Hippocampal formation (tissue), 2 donors: ENCODE measurements around the gene GAB2.

Experiments
- DNase-seq, 2 donors: peaks; one replicate each; lab custom pipeline; 2025; lab: John Stamatoyannopoulos, UW

Gene GAB2

DNA sequence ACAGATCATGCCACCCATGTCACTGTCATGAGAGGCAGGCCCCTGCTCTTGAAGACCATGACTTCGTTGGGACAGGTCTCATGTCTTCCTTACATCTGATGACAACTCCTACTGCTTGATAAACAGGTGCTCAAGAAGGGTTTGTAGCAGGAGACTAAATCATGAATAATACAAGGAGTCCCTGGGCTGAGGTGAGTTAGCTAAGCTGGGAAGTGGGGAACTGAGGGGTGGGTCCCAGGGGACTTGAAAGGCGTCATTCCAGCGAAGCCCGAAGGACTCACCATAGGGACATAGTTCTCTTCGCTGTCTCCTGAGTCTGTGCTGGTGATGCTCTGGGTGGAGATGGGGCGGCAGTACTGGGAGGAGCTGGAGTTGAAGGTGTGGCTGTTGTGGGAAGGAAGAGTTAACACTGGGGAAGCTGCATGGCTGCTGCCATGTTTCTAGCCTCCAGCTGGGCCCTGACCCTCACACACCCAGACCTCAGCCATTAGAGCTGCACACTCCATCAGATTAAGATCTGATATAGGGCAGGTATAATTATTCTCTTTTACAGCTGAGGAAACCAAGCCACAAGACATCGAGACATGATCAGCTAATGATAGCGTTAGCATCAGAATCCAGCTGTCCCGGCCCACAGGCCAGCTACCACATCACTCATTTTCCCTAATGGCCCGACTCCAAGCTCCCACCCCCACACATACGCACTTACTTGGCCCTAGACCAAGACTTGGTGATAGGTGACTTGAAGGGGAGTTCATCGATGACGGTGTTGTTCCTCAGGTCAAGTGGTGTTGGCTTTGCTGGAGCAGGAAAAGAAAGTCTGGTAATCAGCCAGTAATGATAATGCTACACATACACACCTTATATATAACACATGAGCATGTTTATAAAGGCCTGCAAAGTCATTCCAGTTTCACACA lies 196.0 kb downstream of the GAB2 start:
- DNase-seq = no peak

GRCh38 chr11:78220218-78221157 lies 197.1 kb downstream of the GAB2 start:
- no peak for DNase-seq

GRCh38 chr11:78219493-78220217 lies 198.0 kb downstream of the GAB2 start:
- DNase-seq = no peak

DNA sequence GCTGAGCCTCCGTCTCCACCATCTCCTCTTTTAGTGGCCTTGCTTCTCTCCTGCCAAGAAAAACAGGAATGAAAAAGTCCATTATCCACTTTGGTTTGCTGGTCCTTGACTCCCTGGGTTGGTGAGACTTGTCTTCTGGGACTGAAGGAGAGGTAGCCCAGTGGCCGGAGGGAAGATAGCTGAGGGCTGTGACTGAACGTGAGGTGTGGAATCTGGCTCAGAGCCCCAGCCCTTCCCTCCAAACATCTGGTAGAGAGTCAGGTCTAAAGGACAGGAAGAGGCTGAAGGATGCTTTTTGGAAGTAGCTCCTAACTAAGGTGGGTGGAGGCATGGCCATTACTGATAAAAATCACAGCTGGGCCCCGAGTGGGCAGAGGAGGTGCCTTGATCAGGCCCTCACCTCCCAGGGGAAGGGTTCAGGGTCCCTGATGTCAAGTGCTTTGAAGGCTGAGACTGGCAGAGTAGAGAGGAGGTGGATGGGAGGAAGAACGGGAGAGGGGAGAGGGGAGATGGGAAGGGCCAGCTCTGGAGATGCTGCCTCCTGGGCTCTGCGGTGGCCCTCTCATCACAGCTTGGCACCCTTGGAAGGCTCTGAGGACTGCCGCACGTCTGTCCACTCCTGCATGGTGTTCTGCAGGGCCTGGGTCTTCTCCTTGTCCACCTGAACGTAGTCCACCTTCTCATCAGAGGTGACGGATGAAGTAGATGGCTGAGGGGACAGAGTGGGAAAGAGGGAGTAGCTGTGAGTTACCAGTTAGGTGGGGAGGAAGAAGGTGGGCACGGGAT lies 198.7 kb downstream of the GAB2 start:
- DNase-seq = no peak

DNA sequence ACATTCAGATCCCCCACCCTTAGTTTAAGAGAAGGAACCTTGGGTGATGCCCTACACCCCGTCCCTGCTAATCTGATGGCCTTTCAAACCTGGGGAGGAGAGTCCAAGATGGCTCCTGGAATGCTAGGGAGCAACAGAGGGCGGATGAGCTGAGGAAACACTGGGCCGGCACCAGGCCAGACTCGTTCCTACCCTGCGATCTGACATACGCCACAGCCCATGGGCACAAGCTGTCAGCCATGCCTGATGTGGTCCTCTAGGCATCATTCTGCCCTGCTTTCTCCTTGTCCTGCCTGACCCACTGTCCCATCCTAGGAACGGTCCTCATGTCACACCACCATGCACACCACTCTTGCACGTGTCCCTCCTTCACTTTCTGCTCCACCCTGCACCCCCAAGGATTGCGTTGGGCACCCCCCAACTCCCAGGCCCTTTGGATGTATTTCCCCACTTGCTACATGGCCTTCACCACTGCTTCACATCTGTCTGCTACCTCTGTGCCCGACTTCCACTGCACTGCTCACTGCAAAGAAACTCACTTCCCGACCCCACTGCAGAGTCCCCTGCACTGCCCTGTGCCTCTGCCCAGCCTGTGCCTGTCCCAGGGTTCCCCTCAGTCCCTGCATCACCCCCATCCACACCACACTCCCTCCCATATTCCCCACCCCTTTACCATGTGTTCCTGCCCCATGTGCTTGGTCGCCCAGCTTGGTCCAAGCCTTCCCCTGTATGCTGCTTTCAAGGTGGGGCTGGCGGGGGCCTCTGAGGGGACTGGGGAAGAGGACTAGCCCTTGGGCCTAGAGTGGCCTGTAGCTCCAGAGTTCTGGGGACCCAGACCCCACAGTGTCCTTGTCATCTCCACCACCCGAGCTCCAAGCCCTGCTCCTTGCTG lies 199.7 kb downstream of the GAB2 start:
- DNase-seq = no peak

- no peak for DNase-seq
Measured at GRCh38 chr11:78216571-78217287, 200.9 kb downstream of the GAB2 start.

DNA sequence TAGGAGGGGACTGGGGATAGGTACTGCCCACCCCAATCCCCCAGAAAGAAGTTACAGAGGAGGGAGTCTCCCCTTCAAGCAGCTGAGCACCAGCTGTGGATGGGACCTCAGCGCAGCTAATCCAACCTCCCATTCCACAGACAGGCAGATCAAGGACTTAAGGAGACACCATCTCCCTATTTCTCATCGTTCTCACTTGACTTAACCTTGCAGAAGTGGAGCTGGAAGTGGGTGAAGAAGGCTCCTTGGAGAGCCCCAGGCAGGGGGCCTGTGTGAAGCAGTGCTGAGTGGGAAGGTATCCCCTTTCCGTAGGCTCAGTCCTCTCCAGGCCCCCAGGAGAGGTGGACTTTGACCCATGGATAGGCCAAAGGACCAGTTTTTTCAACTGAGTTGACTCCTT lies 201.6 kb downstream of the GAB2 start:
- no peak for DNase-seq

DNA sequence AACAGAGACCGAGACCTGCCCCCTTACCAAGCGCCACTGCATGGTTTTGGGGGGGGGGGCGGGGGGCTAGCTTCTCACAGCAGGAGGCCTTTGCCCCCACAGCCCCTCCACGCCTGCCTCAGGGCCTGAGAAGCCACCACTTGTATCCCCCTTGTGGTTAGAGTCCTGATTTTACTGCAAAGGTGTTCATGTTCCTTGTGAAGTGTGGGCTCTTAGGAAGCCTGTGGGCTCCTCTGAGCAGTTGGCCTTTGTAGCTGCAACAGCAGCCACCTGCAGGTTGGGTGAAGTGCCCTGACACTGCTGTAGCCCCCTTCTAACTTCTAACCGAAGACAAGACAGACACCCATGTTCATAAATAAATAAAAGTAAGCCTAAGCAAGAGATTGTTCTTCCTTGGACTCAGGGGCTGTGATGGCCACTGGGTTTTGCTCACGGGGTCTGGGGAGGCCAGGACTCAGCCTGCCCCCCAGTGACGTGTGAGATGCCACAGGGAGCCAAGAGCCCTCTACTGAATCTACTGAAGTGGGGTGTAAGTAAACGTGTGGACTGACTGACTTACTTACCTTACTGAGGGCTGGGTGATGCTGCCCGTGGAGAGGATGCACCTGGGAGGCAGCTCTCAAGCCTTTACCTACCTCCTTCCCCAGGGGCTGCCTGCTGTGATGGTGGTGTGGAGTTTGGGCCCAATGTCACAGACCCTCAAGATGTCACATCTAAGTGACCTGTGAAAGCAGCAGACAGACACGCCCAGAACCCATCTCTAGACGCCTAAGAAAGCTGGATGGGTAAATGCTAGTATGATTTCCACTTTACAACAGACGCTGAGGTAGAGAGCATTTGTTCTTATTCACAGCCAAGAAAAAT lies 203.1 kb downstream of the GAB2 start:
- peak in 1 of 2 donors; percentile 14 for DNase-seq

DNA sequence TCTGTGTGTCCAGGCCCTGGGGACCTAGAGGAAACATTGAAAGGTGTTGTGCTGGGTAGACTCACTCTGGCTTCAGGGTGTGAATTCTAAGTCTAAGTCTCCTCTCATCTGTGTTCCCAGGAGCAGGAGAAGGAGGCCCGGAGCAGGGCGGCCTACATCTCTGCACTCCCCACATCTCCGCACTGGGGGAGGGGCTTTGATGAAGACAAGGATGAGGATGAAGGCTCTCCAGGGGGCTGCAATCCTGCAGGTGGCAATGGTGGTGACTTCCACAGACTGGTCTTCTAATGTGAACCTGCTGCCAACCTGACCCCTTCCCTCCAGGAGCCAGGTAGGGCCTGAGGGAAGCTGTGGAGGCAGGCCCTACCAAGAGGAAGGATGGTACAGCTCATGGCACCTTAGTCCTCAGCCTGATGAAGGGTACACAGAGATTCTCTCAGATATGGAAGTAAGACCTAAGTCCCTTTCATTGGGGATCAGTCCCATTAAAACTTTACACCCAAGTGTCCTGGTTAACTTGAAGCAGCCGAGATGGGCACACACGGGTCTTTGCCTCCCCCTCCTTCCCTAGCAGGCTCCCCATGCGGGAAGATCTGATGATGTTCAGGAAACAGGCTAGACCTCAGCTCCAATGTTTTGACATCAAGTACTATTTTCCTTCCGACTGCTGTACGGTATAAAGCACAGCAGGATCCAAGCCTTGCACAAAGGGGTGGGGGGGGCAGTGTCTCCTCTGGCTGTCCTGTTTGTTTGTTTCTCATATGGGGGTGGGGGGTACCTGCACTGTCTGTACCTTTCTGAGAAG lies 203.9 kb downstream of the GAB2 start:
- no peak for DNase-seq

- peak in 1 of 2 donors; percentile 22 for DNase-seq
Measured at GRCh38 chr11:78212586-78213371, 204.8 kb downstream of the GAB2 start.

GRCh38 chr11:78211565-78211964 lies 206.1 kb downstream of the GAB2 start:
- DNase-seq = no peak

DNA sequence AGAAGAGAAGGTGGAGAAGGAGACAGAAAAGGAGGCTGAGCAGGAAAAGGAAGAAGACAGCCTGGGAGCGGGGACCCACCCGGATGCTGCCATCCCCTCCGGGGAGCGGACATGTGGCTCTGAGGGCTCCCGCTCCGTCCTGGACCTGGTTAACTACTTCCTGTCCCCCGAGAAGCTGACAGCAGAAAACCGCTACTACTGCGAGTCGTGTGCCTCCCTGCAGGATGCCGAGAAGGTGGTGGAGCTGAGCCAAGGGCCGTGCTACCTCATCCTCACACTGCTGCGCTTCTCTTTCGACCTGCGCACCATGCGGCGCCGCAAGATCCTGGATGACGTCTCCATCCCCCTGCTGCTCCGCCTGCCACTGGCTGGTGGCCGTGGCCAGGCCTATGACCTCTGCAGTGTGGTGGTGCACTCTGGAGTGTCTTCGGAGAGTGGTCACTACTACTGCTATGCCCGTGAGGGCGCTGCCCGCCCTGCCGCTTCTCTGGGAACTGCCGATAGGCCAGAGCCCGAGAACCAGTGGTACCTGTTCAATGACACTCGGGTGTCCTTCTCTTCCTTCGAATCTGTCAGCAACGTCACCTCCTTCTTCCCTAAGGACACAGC lies 207.5 kb downstream of the GAB2 start:
- no peak for DNase-seq

DNA sequence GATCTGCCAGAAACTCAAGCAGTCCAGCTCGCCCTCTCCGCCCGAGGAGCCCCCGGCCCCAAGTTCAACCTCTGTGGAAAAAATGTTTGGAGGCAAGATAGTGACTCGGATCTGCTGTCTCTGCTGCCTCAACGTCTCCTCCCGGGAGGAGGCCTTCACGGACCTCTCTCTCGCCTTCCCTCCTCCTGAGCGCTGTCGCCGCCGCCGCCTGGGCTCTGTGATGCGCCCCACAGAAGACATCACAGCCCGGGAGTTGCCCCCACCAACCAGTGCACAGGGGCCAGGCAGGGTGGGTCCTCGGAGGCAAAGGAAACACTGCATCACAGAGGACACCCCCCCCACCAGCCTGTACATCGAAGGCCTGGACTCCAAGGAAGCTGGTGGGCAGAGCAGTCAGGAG lies 208.1 kb downstream of the GAB2 start:
- DNase-seq = no peak

GRCh38 chr11:78208257-78209165 lies 209.1 kb downstream of the GAB2 start:
- no peak for DNase-seq

GRCh38 chr11:78207532-78208256 lies 209.9 kb downstream of the GAB2 start:
- DNase-seq = no peak
